ENCODE measurements around the gene MIOS.

DNA sequence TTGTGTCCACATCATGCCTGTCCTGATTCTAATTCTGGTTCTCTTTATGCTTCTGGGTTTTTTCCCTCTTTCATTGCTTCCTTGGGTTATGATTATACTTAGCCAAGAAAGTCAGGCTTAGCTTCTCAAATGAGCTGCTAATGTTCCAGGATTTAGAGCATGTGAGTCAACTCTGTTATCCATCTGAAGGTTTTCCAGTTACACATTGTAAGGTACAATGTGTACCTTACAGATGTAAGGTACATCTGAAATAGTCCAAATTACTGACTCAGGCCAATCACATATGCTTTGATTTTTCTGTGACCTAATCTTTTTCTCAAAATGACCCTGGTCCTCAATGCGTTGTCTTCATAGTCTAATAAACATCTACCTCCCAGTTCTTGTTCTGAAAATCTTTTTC, 13.3 kb upstream of the MIOS start:
- TF ChIP-seq, protein P1, sequence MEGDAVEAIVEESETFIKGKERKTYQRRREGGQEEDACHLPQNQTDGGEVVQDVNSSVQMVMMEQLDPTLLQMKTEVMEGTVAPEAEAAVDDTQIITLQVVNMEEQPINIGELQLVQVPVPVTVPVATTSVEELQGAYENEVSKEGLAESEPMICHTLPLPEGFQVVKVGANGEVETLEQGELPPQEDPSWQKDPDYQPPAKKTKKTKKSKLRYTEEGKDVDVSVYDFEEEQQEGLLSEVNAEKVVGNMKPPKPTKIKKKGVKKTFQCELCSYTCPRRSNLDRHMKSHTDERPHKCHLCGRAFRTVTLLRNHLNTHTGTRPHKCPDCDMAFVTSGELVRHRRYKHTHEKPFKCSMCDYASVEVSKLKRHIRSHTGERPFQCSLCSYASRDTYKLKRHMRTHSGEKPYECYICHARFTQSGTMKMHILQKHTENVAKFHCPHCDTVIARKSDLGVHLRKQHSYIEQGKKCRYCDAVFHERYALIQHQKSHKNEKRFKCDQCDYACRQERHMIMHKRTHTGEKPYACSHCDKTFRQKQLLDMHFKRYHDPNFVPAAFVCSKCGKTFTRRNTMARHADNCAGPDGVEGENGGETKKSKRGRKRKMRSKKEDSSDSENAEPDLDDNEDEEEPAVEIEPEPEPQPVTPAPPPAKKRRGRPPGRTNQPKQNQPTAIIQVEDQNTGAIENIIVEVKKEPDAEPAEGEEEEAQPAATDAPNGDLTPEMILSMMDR (IDR thresholded peaks at IDR 0.05 in 4 of 5, conservative IDR thresholded peaks at IDR 0.05 in 1 of 5): no peak
- no peak for TF ChIP-seq POLR2A (IDR thresholded peaks at IDR 0.05)

Measured in gastrocnemius medialis (tissue), 4 donors.